HEK293 (cell line): Measurements from ENCODE around the gene FAM107A.

Source experiments
- FEZF1 ChIP-seq: fragments of 450-650 bp; formaldehyde crosslinking; IDR thresholded peaks from 2 replicates; pipeline ENCODE4 v1.5.1; 2016; ENCODE audit warnings: missing biosample characterization, missing genetic modification characterization
- GLIS2 ChIP-seq: fragments of 450-650 bp; formaldehyde crosslinking; IDR thresholded peaks from 2 replicates; pipeline ENCODE4 v1.5.1; 2016; ENCODE audit warnings: missing biosample characterization, missing genetic modification characterization
- IKZF3 ChIP-seq: fragments of 450-650 bp; IDR thresholded peaks from 2 replicates; pipeline ENCODE4 v1.5.0; 2018; ENCODE audit warnings: missing biosample characterization, mild to moderate bottlenecking, missing genetic modification characterization, moderate library complexity
- KLF7 ChIP-seq: fragments of 450-650 bp; formaldehyde crosslinking; IDR thresholded peaks from 2 replicates; pipeline ENCODE4 v1.5.1; 2016; ENCODE audit warnings: missing biosample characterization, missing genetic modification characterization, borderline replicate concordance
- MEIS1 ChIP-seq: sonication (generic); formaldehyde crosslinking; IDR thresholded peaks from 2 replicates; pipeline ENCODE4 v1.8.1; 2022; ENCODE audit warnings: missing genetic modification reagents, mild to moderate bottlenecking, borderline replicate concordance
- PRDM1 ChIP-seq: fragments of 450-650 bp; formaldehyde crosslinking; IDR thresholded peaks from 2 replicates; pipeline ENCODE4; 2016; ENCODE audit warnings: missing biosample characterization, missing genetic modification characterization
- SCRT2 ChIP-seq: fragments of 450-650 bp; formaldehyde crosslinking; IDR thresholded peaks from 2 replicates; pipeline ENCODE4 v1.5.1; 2016; ENCODE audit warnings: missing biosample characterization, missing genetic modification characterization
- SP7 ChIP-seq: fragments of 450-650 bp; formaldehyde crosslinking; IDR thresholded peaks from 2 replicates; pipeline ENCODE4 v1.5.1; 2016; ENCODE audit warnings: missing biosample characterization, missing genetic modification characterization
- WT1 ChIP-seq: fragments of 450-650 bp; formaldehyde crosslinking; IDR thresholded peaks from 2 replicates; pipeline ENCODE4 v1.5.1; 2016; ENCODE audit warnings: missing biosample characterization, missing genetic modification characterization
- YY2 ChIP-seq: fragments of 450-650 bp; formaldehyde crosslinking; IDR thresholded peaks from 2 replicates; pipeline ENCODE4 v1.5.1; 2016; ENCODE audit warnings: missing biosample characterization, missing genetic modification characterization
- ZFP37 ChIP-seq: fragments of 450-650 bp; formaldehyde crosslinking; IDR thresholded peaks from 2 replicates; pipeline ENCODE4 v1.5.1; 2016; ENCODE audit warnings: missing biosample characterization, missing genetic modification characterization
- ZNF114 ChIP-seq: fragments of 450-650 bp; formaldehyde crosslinking; IDR thresholded peaks from 2 replicates; pipeline ENCODE4 v1.5.0; 2017; ENCODE audit warnings: missing biosample characterization, missing genetic modification characterization
- ZNF132 ChIP-seq: fragments of 450-650 bp; formaldehyde crosslinking; IDR thresholded peaks from 2 replicates; pipeline ENCODE4 v1.5.1; 2017; ENCODE audit warnings: missing biosample characterization, missing genetic modification characterization, borderline replicate concordance
- ZNF138 ChIP-seq: fragments of 450-650 bp; formaldehyde crosslinking; IDR thresholded peaks from 2 replicates; pipeline ENCODE4 v1.5.1; 2016; ENCODE audit warnings: missing biosample characterization, missing genetic modification characterization, borderline replicate concordance
- ZNF155 ChIP-seq: fragments of 450-650 bp; formaldehyde crosslinking; IDR thresholded peaks from 2 replicates; pipeline ENCODE4 v1.5.1; 2016; ENCODE audit warnings: missing biosample characterization, missing genetic modification characterization
- ZNF184 ChIP-seq: fragments of 450-650 bp; IDR thresholded peaks from 2 replicates; pipeline ENCODE4 v1.5.1; 2018; ENCODE audit warnings: missing biosample characterization, mild to moderate bottlenecking, missing genetic modification characterization
- ZNF19 ChIP-seq: fragments of 450-650 bp; formaldehyde crosslinking; IDR thresholded peaks from 2 replicates; pipeline ENCODE4; 2016; ENCODE audit warnings: missing biosample characterization, missing genetic modification characterization, low read depth
- ZNF24 ChIP-seq: fragments of 450-650 bp; formaldehyde crosslinking; IDR thresholded peaks from 2 replicates; pipeline ENCODE4 v1.5.1; 2016; ENCODE audit warnings: missing biosample characterization, missing genetic modification characterization
- ZNF350 ChIP-seq: fragments of 450-650 bp; formaldehyde crosslinking; IDR thresholded peaks from 2 replicates; pipeline ENCODE4 v1.5.0; 2017; ENCODE audit warnings: missing biosample characterization, mild to moderate bottlenecking, missing genetic modification characterization
- ZNF48 ChIP-seq: fragments of 450-650 bp; formaldehyde crosslinking; IDR thresholded peaks from 2 replicates; pipeline ENCODE4 v1.5.1; 2016; ENCODE audit warnings: missing biosample characterization, missing genetic modification characterization
- ZNF530 ChIP-seq: fragments of 450-650 bp; formaldehyde crosslinking; IDR thresholded peaks from 2 replicates; pipeline ENCODE4 v1.5.1; 2016; ENCODE audit warnings: low read depth, missing biosample characterization, missing genetic modification characterization
- ZNF544 ChIP-seq: fragments of 450-650 bp; formaldehyde crosslinking; IDR thresholded peaks from 2 replicates; pipeline ENCODE4 v1.5.0; 2017; ENCODE audit warnings: missing biosample characterization, missing genetic modification characterization
- ZNF629 ChIP-seq: fragments of 450-650 bp; formaldehyde crosslinking; IDR thresholded peaks from 2 replicates; pipeline ENCODE4 v1.5.1; 2017; ENCODE audit warnings: missing biosample characterization, missing genetic modification characterization
- ZNF658 ChIP-seq: fragments of 450-650 bp; formaldehyde crosslinking; IDR thresholded peaks from 2 replicates; pipeline ENCODE4; 2016; ENCODE audit warnings: missing biosample characterization, missing genetic modification characterization
- ZNF747 ChIP-seq: fragments of 450-650 bp; formaldehyde crosslinking; IDR thresholded peaks from 2 replicates; pipeline ENCODE4 v1.5.1; 2016; ENCODE audit warnings: missing biosample characterization, missing genetic modification characterization
- ZNF792 ChIP-seq: fragments of 450-650 bp; formaldehyde crosslinking; IDR thresholded peaks from 2 replicates; pipeline ENCODE4 v1.5.1; 2016; ENCODE audit warnings: missing biosample characterization, missing genetic modification characterization
- ZNF830 ChIP-seq: fragments of 450-650 bp; IDR thresholded peaks from 2 replicates; pipeline ENCODE4 v1.5.0; 2018; ENCODE audit warnings: missing biosample characterization, missing genetic modification characterization, low read depth, mild to moderate bottlenecking, moderate library complexity
- ZNF843 ChIP-seq: fragments of 450-650 bp; formaldehyde crosslinking; IDR thresholded peaks from 2 replicates; pipeline ENCODE4 v1.5.1; 2016; ENCODE audit warnings: missing biosample characterization, missing genetic modification characterization
- TF ChIP-seq, protein P1 (sequence below): fragments of 450-650 bp; formaldehyde crosslinking; IDR thresholded peaks from 2 replicates; pipeline ENCODE4 v1.5.0; 2017; ENCODE audit warnings: missing biosample characterization, missing genetic modification characterization, borderline replicate concordance
- TF ChIP-seq, protein P2 (sequence below): fragments of 450-650 bp; formaldehyde crosslinking; IDR thresholded peaks from 2 replicates; pipeline ENCODE4 v1.5.1; 2016; ENCODE audit warnings: missing biosample characterization, missing genetic modification characterization
- TF ChIP-seq, protein P3 (sequence below): fragments of 450-650 bp; formaldehyde crosslinking; IDR thresholded peaks from 2 replicates; pipeline ENCODE4 v1.5.1; 2017; ENCODE audit warnings: missing biosample characterization, missing genetic modification characterization
- TF ChIP-seq, protein P4 (sequence below): fragments of 450-650 bp; formaldehyde crosslinking; IDR thresholded peaks from 2 replicates; pipeline ENCODE4 v1.5.1; 2017; ENCODE audit warnings: missing biosample characterization, missing genetic modification characterization
- TF ChIP-seq, protein P5 (sequence below): fragments of 450-650 bp; formaldehyde crosslinking; IDR thresholded peaks from 2 replicates; pipeline ENCODE4 v1.5.1; 2017; ENCODE audit warnings: missing biosample characterization, missing genetic modification characterization

FAM107A gene

DNA sequence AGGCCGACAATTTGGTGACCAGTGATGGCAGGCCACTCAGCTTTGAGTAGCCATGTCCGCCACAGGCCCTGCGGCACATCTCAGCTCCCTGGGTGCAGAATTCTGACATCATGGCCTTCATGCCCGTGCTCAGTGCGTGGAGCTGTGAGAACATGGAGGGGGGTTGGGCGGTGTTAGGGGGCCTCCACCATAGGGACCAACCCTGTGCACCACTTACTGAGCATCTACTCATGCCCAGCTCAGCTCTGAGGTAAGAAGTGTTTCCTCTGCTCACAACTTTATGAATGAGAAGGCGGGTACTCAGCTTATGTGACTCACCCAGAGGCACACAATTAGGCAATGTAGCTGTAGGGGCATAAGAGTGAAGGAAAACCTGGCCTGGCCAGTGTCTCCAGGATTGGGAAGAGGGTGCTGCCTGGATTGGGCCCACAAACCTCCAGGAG is 50.7 kb downstream of the FAM107A start (continued):
- TF ChIP-seq, protein P1, sequence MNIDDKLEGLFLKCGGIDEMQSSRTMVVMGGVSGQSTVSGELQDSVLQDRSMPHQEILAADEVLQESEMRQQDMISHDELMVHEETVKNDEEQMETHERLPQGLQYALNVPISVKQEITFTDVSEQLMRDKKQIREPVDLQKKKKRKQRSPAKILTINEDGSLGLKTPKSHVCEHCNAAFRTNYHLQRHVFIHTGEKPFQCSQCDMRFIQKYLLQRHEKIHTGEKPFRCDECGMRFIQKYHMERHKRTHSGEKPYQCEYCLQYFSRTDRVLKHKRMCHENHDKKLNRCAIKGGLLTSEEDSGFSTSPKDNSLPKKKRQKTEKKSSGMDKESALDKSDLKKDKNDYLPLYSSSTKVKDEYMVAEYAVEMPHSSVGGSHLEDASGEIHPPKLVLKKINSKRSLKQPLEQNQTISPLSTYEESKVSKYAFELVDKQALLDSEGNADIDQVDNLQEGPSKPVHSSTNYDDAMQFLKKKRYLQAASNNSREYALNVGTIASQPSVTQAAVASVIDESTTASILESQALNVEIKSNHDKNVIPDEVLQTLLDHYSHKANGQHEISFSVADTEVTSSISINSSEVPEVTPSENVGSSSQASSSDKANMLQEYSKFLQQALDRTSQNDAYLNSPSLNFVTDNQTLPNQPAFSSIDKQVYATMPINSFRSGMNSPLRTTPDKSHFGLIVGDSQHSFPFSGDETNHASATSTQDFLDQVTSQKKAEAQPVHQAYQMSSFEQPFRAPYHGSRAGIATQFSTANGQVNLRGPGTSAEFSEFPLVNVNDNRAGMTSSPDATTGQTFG (tag by site-specific recombination), result no peak
- TF ChIP-seq ZNF530 (tag by site-specific recombination) (no peak), WT1 (no peak), SCRT2 (tag by site-specific recombination) (no peak), ZNF747 (tag by site-specific recombination) (no peak), ZNF114 (tag by site-specific recombination) (no peak), ZNF843 (tag by site-specific recombination) (no peak), ZNF629 (tag by site-specific recombination) (peak; percentile 65), ZNF544 (tag by site-specific recombination) (no peak), ZNF19 (tag by site-specific recombination) (no peak), GLIS2 (tag by site-specific recombination) (no peak), ZNF24 (no peak), ZNF155 (tag by site-specific recombination) (no peak), IKZF3 (tag by site-specific recombination) (no peak), ZFP37 (no peak), ZNF658 (tag by site-specific recombination) (no peak), ZNF132 (tag by site-specific recombination) (no peak), MEIS1 (CRISPR knock-in tag) (no peak), FEZF1 (no peak), ZNF350 (tag by site-specific recombination) (no peak), YY2 (no peak), ZNF792 (tag by site-specific recombination) (no peak), ZNF48 (no peak), ZNF184 (tag by site-specific recombination) (no peak), KLF7 (tag by site-specific recombination) (no peak), PRDM1 (no peak), ZNF830 (tag by site-specific recombination) (no peak), SP7 (tag by site-specific recombination) (peak; percentile 78), ZNF138 (tag by site-specific recombination) (no peak)
- TF ChIP-seq, protein P2, sequence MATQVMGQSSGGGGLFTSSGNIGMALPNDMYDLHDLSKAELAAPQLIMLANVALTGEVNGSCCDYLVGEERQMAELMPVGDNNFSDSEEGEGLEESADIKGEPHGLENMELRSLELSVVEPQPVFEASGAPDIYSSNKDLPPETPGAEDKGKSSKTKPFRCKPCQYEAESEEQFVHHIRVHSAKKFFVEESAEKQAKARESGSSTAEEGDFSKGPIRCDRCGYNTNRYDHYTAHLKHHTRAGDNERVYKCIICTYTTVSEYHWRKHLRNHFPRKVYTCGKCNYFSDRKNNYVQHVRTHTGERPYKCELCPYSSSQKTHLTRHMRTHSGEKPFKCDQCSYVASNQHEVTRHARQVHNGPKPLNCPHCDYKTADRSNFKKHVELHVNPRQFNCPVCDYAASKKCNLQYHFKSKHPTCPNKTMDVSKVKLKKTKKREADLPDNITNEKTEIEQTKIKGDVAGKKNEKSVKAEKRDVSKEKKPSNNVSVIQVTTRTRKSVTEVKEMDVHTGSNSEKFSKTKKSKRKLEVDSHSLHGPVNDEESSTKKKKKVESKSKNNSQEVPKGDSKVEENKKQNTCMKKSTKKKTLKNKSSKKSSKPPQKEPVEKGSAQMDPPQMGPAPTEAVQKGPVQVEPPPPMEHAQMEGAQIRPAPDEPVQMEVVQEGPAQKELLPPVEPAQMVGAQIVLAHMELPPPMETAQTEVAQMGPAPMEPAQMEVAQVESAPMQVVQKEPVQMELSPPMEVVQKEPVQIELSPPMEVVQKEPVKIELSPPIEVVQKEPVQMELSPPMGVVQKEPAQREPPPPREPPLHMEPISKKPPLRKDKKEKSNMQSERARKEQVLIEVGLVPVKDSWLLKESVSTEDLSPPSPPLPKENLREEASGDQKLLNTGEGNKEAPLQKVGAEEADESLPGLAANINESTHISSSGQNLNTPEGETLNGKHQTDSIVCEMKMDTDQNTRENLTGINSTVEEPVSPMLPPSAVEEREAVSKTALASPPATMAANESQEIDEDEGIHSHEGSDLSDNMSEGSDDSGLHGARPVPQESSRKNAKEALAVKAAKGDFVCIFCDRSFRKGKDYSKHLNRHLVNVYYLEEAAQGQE, result 0 out of 2 replicates have a peak, but pooled peaks have one; percentile 37
- TF ChIP-seq, protein P3, sequence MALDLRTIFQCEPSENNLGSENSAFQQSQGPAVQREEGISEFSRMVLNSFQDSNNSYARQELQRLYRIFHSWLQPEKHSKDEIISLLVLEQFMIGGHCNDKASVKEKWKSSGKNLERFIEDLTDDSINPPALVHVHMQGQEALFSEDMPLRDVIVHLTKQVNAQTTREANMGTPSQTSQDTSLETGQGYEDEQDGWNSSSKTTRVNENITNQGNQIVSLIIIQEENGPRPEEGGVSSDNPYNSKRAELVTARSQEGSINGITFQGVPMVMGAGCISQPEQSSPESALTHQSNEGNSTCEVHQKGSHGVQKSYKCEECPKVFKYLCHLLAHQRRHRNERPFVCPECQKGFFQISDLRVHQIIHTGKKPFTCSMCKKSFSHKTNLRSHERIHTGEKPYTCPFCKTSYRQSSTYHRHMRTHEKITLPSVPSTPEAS (tag by site-specific recombination), result no peak
- TF ChIP-seq, protein P4, sequence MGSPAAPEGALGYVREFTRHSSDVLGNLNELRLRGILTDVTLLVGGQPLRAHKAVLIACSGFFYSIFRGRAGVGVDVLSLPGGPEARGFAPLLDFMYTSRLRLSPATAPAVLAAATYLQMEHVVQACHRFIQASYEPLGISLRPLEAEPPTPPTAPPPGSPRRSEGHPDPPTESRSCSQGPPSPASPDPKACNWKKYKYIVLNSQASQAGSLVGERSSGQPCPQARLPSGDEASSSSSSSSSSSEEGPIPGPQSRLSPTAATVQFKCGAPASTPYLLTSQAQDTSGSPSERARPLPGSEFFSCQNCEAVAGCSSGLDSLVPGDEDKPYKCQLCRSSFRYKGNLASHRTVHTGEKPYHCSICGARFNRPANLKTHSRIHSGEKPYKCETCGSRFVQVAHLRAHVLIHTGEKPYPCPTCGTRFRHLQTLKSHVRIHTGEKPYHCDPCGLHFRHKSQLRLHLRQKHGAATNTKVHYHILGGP (tag by site-specific recombination), result no peak
- TF ChIP-seq, protein P5, sequence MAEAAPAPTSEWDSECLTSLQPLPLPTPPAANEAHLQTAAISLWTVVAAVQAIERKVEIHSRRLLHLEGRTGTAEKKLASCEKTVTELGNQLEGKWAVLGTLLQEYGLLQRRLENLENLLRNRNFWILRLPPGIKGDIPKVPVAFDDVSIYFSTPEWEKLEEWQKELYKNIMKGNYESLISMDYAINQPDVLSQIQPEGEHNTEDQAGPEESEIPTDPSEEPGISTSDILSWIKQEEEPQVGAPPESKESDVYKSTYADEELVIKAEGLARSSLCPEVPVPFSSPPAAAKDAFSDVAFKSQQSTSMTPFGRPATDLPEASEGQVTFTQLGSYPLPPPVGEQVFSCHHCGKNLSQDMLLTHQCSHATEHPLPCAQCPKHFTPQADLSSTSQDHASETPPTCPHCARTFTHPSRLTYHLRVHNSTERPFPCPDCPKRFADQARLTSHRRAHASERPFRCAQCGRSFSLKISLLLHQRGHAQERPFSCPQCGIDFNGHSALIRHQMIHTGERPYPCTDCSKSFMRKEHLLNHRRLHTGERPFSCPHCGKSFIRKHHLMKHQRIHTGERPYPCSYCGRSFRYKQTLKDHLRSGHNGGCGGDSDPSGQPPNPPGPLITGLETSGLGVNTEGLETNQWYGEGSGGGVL (tag by site-specific recombination), result no peak; the same call in 1 of the 2 replicates
